LNCaP clone FGC (cell line): ENCODE measurements around the gene KDM6A.
"Not testable (repeated sequence)": the region's sequence is repeated elsewhere in the genome, so short reads cannot be mapped to it uniquely, and the experiment has no call there.

Experiments
- DNase-seq: peaks from one replicate; pipeline ENCODE4 v3.0.0-alpha.2; 2011; ENCODE audit warnings: low read depth
- H3K4me3 ChIP-seq: 2 replicates; pipeline ENCODE4 v1.5.1; 2011; ENCODE audit warnings: mild to moderate bottlenecking, low read depth, low read length, control low read depth
- CTCF ChIP-seq: IDR thresholded peaks from 2 replicates; pipeline ENCODE4 v1.5.1; 2012; ENCODE audit warnings: mild to moderate bottlenecking; ENCODE audit not compliant: control insufficient read depth, insufficient read depth; ENCODE audit errors: extremely low read depth

Gene KDM6A

GRCh38 chrX:44844204-44844603 lies 28.8 kb upstream of the KDM6A start:
- TF ChIP-seq CTCF: no peak
- no peak overlapping the region for H3K4me3 ChIP-seq
- DNase-seq: no peak

- H3K4me3 ChIP-seq, DNase-seq: not testable (repeated sequence)
Measured at GRCh38 chrX:44850891-44851290, 22.1 kb upstream of the KDM6A start.

- peak overlapping the region; percentile 83 for H3K4me3 ChIP-seq
- TF ChIP-seq CTCF: no peak
- DNase-seq: no peak
Measured at GRCh38 chrX:44871114-44871645, 1.8 kb upstream of the KDM6A start.

GRCh38 chrX:44871931-44872820 lies 812 bp upstream of the KDM6A start:
- H3K4me3 ChIP-seq: peak overlapping the region; percentile 83
- DNase-seq: no peak
- TF ChIP-seq CTCF: no peak

- no peak for DNase-seq
- TF ChIP-seq CTCF: no peak
- peak overlapping the region; percentile 83 for H3K4me3 ChIP-seq
Measured at GRCh38 chrX:44873415-44874276, 658 bp downstream of the KDM6A start.

GRCh38 chrX:44874420-44875184 lies 1.6 kb downstream of the KDM6A start:
- peak overlapping the region; percentile 83 for H3K4me3 ChIP-seq
- peak; percentile 50 for DNase-seq
- TF ChIP-seq CTCF: no peak
